ENCODE results near the gene CD86.
"Not testable (repeated sequence)": the region's sequence is repeated elsewhere in the genome, so short reads cannot be mapped to it uniquely, and the experiment has no call there.

Gene CD86

GRCh38 chr3:122107171-122107570 lies 52.0 kb downstream of the CD86 start:
- H3K4me3 ChIP-seq (ENCODE audit: low read length), result no peak overlapping the region
- TF ChIP-seq ZNF274 (IDR thresholded peaks at IDR 0.05; ENCODE audit: low read depth, low read length), result no peak

- H3K4me3 ChIP-seq (ENCODE audit: low read length), result no peak overlapping the region
Observed at GRCh38 chr3:122111974-122112373, 56.8 kb downstream of the CD86 start.

GRCh38 chr3:122112754-122113153 lies 57.6 kb downstream of the CD86 start:
- H3K4me3 ChIP-seq (ENCODE audit: low read length), result no peak overlapping the region
- TF ChIP-seq ZNF274 (IDR thresholded peaks at IDR 0.05; ENCODE audit: low read depth, low read length), result no peak

More at GRCh38 chr3:122111974-122112373, 56.8 kb downstream of the CD86 start:
- TF ChIP-seq ZNF274 (IDR thresholded peaks at IDR 0.05; ENCODE audit: low read depth, low read length), result no peak

GRCh38 chr3:122123850-122124249 lies 68.7 kb downstream of the CD86 start:
- no peak overlapping the region for H3K4me3 ChIP-seq (ENCODE audit: low read length)
- no peak for TF ChIP-seq ZNF274 (IDR thresholded peaks at IDR 0.05; ENCODE audit: low read depth, low read length)

GRCh38 chr3:122132949-122133540 lies 77.9 kb downstream of the CD86 start:
- TF ChIP-seq ZNF274 (IDR thresholded peaks at IDR 0.05; ENCODE audit: low read depth, low read length), result no peak
- no peak overlapping the region for H3K4me3 ChIP-seq (ENCODE audit: low read length)

- no peak overlapping the region for H3K4me3 ChIP-seq (ENCODE audit: low read length)
- TF ChIP-seq ZNF274 (IDR thresholded peaks at IDR 0.05; ENCODE audit: low read depth, low read length), result no peak
Observed at GRCh38 chr3:122146466-122146865, 91.3 kb downstream of the CD86 start.

- TF ChIP-seq ZNF274 (IDR thresholded peaks at IDR 0.05; ENCODE audit: low read depth, low read length), result no peak
- no peak overlapping the region for H3K4me3 ChIP-seq (ENCODE audit: low read length)
Observed at GRCh38 chr3:122148941-122149627, 93.9 kb downstream of the CD86 start.

- no peak overlapping the region for H3K4me3 ChIP-seq (ENCODE audit: low read length)
- no peak for TF ChIP-seq ZNF274 (IDR thresholded peaks at IDR 0.05; ENCODE audit: low read depth, low read length)
Observed at GRCh38 chr3:122151480-122151879, 96.3 kb downstream of the CD86 start.

- not testable (repeated sequence) for H3K4me3 ChIP-seq (ENCODE audit: low read length)
Observed at GRCh38 chr3:122164983-122165382, 109.8 kb downstream of the CD86 start.

- TF ChIP-seq ZNF274 (IDR thresholded peaks at IDR 0.05; ENCODE audit: low read depth, low read length), result no peak
- H3K4me3 ChIP-seq (ENCODE audit: low read length), result no peak overlapping the region
Observed at GRCh38 chr3:122167630-122168029, 112.5 kb downstream of the CD86 start.

- no peak for TF ChIP-seq ZNF274 (IDR thresholded peaks at IDR 0.05; ENCODE audit: low read depth, low read length)
- no peak overlapping the region for H3K4me3 ChIP-seq (ENCODE audit: low read length)
Observed at GRCh38 chr3:122168044-122168443, 112.9 kb downstream of the CD86 start.

GRCh38 chr3:122169911-122170310 lies 114.7 kb downstream of the CD86 start:
- no peak overlapping the region for H3K4me3 ChIP-seq (ENCODE audit: low read length)
- TF ChIP-seq ZNF274 (IDR thresholded peaks at IDR 0.05; ENCODE audit: low read depth, low read length), result no peak
